Large intestine (tissue), 3 donors: ENCODE measurements around the gene TMA7. TPM values are rescaled to one million over a fixed set of nuclear protein-coding genes. Genes with fewer than 3 reads are reported as not detected.
"Not testable (repeated sequence)": the region's sequence is repeated elsewhere in the genome, so short reads cannot be mapped to it uniquely, and the experiment has no call there.

Experiments
- DNase-seq, 2 donors: peaks; one replicate each; pipeline versions ENCODE4 v3.0.0 to v3.0.0-alpha.2; 2013
- H3K27ac ChIP-seq: one replicate; pipeline ENCODE4 v1.5.1; 2013; ENCODE audit warnings: low read length
- H3K27me3 ChIP-seq: 2 replicates; pipeline ENCODE4 v1.6.1; 2013; ENCODE audit warnings: low read length; ENCODE audit not compliant: control insufficient read depth, insufficient read depth
- H3K36me3 ChIP-seq: 2 replicates; pipeline ENCODE4 v1.6.1; 2013; ENCODE audit warnings: low read length; ENCODE audit not compliant: control insufficient read depth, insufficient read depth
- H3K4me1 ChIP-seq: one replicate; pipeline ENCODE4 v1.6.1; 2013; ENCODE audit warnings: low read length; ENCODE audit not compliant: control insufficient read depth, insufficient read depth
- H3K4me3 ChIP-seq: one replicate; pipeline ENCODE4 v1.5.1; 2013; ENCODE audit warnings: low read length
- H3K9me3 ChIP-seq: one replicate; pipeline ENCODE4 v1.6.1; 2013; ENCODE audit warnings: mild to moderate bottlenecking, low read depth, low read length, moderate library complexity; ENCODE audit not compliant: control insufficient read depth
- WGBS: methylation state at CpG from one replicate; pipeline ENCODE4 v1.1.5; 2013; ENCODE audit warnings: low lambda C conversion rate; ENCODE audit not compliant: insufficient coverage; 5-methylcytosine and 5-hydroxymethylcytosine counted together
- polyA plus RNA-seq: library from polyadenylated mRNA; unstranded; fragments of 120-200 nt; gene quantifications from one replicate; pipeline ENCODE4 v1.2.1, GENCODE V29; 2013

The TMA7 gene
- polyA plus RNA-seq, 1 donor = 283 TPM

DNA sequence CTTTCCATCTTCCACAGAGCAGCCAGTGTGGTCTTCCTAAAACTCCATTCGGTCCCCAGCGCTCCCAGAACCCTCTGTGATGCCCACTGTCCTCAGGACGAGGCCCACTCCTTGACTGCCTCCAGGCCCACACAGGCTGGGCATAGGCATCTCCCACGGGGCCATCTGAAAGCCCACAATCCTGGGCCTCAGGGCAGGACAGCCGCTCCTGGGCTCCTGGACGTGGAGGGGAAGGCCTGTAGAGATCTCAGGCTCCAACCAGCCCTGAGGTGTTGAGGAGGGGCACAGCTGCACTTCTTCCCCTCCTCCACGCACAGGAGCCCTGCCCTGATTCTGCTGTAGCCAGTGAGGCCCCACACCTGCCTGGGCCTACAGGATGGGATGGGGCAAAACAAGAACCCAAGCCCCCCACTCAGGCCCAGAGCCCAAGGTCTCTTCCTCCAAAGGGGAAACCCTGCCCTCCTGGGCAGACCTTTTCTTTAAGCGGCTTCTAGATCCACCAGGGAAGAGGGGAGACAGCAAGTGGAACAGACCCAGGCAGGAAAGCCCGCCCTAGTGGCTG lies 38.0 kb downstream of the TMA7 start:
- no peak overlapping the region for H3K4me3 ChIP-seq
- H3K36me3 ChIP-seq = peaks cover 10% of the 10 kb centered on the region
- H3K27ac ChIP-seq = no peak overlapping the region
- no peaks in the 10 kb centered on the region for H3K9me3 ChIP-seq
- no CpG with 5 or more reads among the region's 9 CpGs for WGBS
- H3K4me1 ChIP-seq = peaks cover 19% of the 10 kb centered on the region
- no peak for DNase-seq
- H3K27me3 ChIP-seq = no peaks in the 10 kb centered on the region

DNA sequence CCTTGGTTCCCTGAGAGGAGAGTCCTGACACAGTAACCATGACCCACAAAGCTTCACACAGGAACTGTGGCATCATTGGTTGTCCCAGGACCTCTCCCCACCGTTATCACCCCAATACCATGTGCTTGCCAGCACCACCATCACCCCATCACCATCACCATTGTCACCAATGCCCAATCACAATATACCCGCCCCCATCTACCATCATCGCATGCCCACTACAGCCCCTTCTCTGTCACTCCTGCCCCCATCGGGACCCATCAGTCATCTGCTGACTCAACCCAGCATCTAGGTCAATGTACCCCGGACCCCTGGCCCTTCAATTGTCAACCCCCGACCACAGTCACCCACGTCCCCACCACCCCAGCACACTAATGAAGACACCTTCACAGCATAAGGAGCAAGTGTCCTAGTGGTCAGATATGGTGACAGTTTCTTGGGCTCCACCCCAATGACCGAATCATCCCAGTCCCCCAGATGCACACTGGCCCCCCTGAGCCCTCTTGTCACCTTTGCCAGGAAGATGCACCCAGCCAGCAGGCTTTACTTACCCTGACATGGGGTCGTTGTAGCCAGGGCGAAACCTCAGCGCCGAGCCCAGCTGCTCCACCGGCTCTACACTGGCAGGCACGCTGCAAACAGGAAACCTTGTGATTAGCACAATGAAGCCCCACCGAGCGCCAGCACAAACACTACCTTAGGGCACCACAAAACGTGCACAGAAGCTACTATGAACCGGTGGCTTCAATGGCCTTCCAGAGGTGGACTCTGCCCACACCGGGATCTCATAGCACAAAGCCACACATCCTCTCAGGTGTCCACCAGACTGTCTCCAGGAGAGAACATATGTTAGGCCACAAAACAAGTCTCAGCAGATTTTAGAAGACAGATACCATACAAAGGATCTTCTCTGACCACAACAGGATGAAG lies 38.8 kb downstream of the TMA7 start:
- Histone ChIP-seq H3K4me3 (no peak overlapping the region), H3K9me3 (no peaks in the 10 kb centered on the region), H3K27me3 (no peaks in the 10 kb centered on the region), H3K27ac (no peak overlapping the region), H3K4me1 (peaks cover 11% of the 10 kb centered on the region), H3K36me3 (peaks cover 10% of the 10 kb centered on the region)
- DNase-seq = no peak
- WGBS = no CpG with 5 or more reads among the region's 19 CpGs

DNA sequence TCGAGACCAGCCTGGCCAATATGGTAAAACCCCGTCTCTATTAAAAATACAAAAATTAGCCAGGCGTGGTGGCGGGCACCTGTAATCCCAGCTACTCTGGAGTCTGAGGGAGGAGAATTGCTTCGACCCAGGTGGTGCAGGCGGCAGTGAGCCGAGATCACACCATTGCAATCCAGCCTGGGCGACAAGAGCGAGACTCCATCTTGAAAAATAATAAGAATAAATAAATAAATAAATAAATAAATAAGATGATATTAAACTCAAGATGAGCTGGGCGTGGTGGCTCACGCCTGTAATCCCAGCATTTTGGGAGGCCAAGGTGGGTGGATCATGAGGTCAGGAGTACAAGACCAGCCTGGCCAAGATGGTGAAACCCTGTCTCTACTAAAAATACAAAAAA lies 40.8 kb downstream of the TMA7 start:
- H3K36me3 ChIP-seq, H3K27me3 ChIP-seq, DNase-seq, H3K4me3 ChIP-seq, H3K27ac ChIP-seq, H3K9me3 ChIP-seq, H3K4me1 ChIP-seq: not testable (repeated sequence)
- no CpG with 5 or more reads among the region's 11 CpGs for WGBS

- H3K36me3 ChIP-seq, H3K4me3 ChIP-seq, H3K9me3 ChIP-seq, H3K27ac ChIP-seq, H3K27me3 ChIP-seq, H3K4me1 ChIP-seq, DNase-seq: not testable (repeated sequence)
- no CpG with 5 or more reads among the region's 6 CpGs for WGBS
Measured at GRCh38 chr3:48482822-48483221, 42.8 kb downstream of the TMA7 start.

DNA sequence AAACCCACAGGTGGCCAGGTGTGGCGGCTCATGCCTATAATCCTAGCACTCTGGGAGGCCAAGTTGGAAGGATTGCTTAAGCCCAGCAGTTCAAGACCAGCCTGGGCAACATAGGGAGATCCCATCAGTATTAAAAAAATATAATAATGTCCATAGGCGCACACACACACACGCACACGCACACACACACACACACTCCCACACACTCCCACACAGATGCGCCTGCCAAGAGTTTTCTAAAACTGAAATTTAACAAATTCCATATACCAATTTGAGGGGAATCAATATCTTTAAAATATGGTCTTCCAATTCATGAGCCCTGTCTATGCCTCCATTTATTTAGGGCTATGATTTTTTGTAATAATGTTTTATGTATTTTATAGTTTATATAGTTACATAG lies 46.9 kb downstream of the TMA7 start:
- no peak overlapping the region for H3K27ac ChIP-seq
- no peaks in the 10 kb centered on the region for H3K27me3 ChIP-seq
- no peaks in the 10 kb centered on the region for H3K9me3 ChIP-seq
- 100% methylated on average over 1 of the region's 5 CpGs for WGBS
- DNase-seq = no peak
- H3K4me3 ChIP-seq = no peak overlapping the region
- no peaks in the 10 kb centered on the region for H3K36me3 ChIP-seq
- H3K4me1 ChIP-seq = no peaks in the 10 kb centered on the region

DNA sequence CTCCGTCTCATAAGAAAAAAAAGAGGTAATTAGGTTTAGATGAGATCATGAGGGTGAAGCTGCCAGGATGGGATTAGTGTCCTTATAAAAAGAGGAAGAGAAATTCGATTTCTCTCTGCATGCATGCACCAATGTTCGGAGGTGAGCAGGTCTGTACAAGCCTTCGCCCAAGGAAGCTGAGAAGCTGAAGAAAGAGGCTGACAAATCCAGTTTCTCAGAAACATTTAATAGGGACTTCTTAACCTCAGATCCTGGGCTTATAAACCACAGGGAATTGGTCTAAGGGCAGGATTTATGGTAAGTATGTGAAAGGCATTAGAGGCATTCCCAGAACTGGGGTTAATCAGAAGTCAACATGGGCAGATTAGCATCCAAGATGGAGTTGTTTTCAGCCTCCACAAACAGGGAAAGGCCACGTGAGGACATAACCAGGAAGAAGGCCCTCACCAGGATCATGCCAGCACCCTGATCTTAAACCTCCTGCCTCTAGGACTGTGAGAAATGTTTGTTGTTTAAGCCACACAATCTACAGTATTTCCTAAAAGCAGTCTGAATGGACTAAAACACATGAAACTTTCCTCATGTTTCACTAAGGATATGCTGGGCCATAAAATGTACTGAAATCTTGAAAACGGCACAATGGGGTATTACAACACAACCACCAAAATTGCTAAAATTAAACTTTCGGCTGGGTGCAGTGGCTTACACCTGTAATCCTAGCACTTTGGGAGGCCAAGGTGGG lies 52.6 kb downstream of the TMA7 start:
- Histone ChIP-seq H3K4me3 (no peak overlapping the region), H3K36me3 (peaks cover 4% of the 10 kb centered on the region), H3K27ac (no peak overlapping the region), H3K27me3 (no peaks in the 10 kb centered on the region), H3K9me3 (no peaks in the 10 kb centered on the region), H3K4me1 (no peaks in the 10 kb centered on the region)
- WGBS = 40% methylated on average over 1 of the region's 7 CpGs
- DNase-seq = no peak

DNA sequence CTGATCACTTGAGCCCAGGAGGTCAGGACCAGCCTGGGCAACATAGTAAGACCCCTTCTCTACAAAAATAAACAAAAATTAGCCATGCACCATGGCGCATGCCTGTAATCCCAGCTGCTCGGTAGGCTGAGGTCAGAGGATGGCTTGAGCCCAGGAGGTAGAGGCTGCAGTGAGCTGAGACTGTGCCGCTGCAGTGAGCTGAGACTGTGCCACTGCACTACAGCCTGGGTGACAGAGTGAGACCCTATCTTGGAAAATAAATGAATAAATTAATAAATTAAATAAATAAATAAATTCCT lies 53.1 kb downstream of the TMA7 start:
- H3K4me3 ChIP-seq = no peak overlapping the region
- no peaks in the 10 kb centered on the region for H3K4me1 ChIP-seq
- no peak overlapping the region for H3K27ac ChIP-seq
- H3K36me3 ChIP-seq = peaks cover 5% of the 10 kb centered on the region
- no peak for DNase-seq
- H3K9me3 ChIP-seq = no peaks in the 10 kb centered on the region
- no peaks in the 10 kb centered on the region for H3K27me3 ChIP-seq
- no CpG with 5 or more reads among the region's 3 CpGs for WGBS

Other genes starting within 250 kb of the TMA7 start
- 0.19 TPM for gene CAMP, start 216.8 kb upstream of the TMA7 start, polyA plus RNA-seq
- gene ZNF589, start 199.2 kb upstream of the TMA7 start, polyA plus RNA-seq = 7.8 TPM
- gene NME6, start 138.9 kb upstream of the TMA7 start, polyA plus RNA-seq = 25.3 TPM
- gene SPINK8, start 106.6 kb upstream of the TMA7 start, polyA plus RNA-seq = not detected
- gene FBXW12, start 68.0 kb upstream of the TMA7 start, polyA plus RNA-seq = 0.18 TPM
- gene PLXNB1, start 10.2 kb upstream of the TMA7 start, polyA plus RNA-seq = 121 TPM
- 19.0 TPM for gene CCDC51, start 138 bp upstream of the TMA7 start, polyA plus RNA-seq
- 6.6 TPM for gene ATRIP, start 6.5 kb downstream of the TMA7 start, polyA plus RNA-seq
- gene SHISA5, start 63.9 kb downstream of the TMA7 start, polyA plus RNA-seq = 200 TPM
- gene PFKFB4, start 116.5 kb downstream of the TMA7 start, polyA plus RNA-seq = 17.3 TPM
- gene UCN2, start 123.5 kb downstream of the TMA7 start, polyA plus RNA-seq = 0.87 TPM
- gene COL7A1, start 155.1 kb downstream of the TMA7 start, polyA plus RNA-seq = 121 TPM
- 259 TPM for gene UQCRC1, start 169.4 kb downstream of the TMA7 start, polyA plus RNA-seq
- gene TMEM89, start 181.5 kb downstream of the TMA7 start, polyA plus RNA-seq = 0.09 TPM
- 41.2 TPM for gene SLC26A6, start 195.2 kb downstream of the TMA7 start, polyA plus RNA-seq
- 3.9 TPM for gene CELSR3, start 222.6 kb downstream of the TMA7 start, polyA plus RNA-seq
- gene NCKIPSD, start 245.7 kb downstream of the TMA7 start, polyA plus RNA-seq = 15.2 TPM